GM23338 (cell line): ENCODE measurements around the gene TARP.

Experiments used
- CTCF ChIP-seq, 2 experiments: fragments of 200-600 bp in 1 of 2; sonication (generic) in 1 of 2; conservative IDR thresholded peaks; 2 replicates each; pipeline versions ENCODE4 v1.5.1 to v1.6.1; 2016 to 2017; ENCODE audit warnings: antibody characterized with exemption in 2 of 2, low read depth in 2 of 2, mild to moderate bottlenecking in 2 of 2, moderate library complexity in 1 of 2
- EZH2 ChIP-seq: fragments of 200-600 bp; sonication (generic); IDR thresholded peaks from one replicate; pipeline ENCODE4 v1.8.0; 2017; ENCODE audit warnings: antibody characterized with exemption, mild to moderate bottlenecking, low read depth; ENCODE audit not compliant: unreplicated experiment
- POLR2AphosphoS5 ChIP-seq: IDR thresholded peaks from 2 replicates; pipeline ENCODE4 v1.6.1; 2016; ENCODE audit warnings: antibody characterized with exemption, low read depth
- ZNF114 ChIP-seq: fragments of 250-450 bp; sonication (Bioruptor Pico); IDR thresholded peaks from 2 replicates; pipeline ENCODE4 v1.5.0; 2020; ENCODE audit warnings: mild to moderate bottlenecking, moderate library complexity
- ZNF331 ChIP-seq: fragments of 250-450 bp; sonication (Bioruptor Pico); IDR thresholded peaks from 2 replicates; pipeline ENCODE4 v1.5.0; 2020; ENCODE audit warnings: low read depth, mild to moderate bottlenecking, moderate library complexity
- TF ChIP-seq, protein P1 (sequence below): IDR thresholded peaks from one replicate; pipeline ENCODE4 v1.6.1; 2018; ENCODE audit warnings: antibody characterized with exemption; ENCODE audit not compliant: unreplicated experiment

- TF ChIP-seq CTCF (conservative IDR thresholded peaks at IDR 0.05; ENCODE audit: low read depth in 2 of 2) (peak; percentile 66 to 92), ZNF331 (CRISPR knock-in tag) (no peak), POLR2AphosphoS5 (no peak), EZH2 (no peak), ZNF114 (CRISPR knock-in tag) (no peak)
- TF ChIP-seq, protein P1, sequence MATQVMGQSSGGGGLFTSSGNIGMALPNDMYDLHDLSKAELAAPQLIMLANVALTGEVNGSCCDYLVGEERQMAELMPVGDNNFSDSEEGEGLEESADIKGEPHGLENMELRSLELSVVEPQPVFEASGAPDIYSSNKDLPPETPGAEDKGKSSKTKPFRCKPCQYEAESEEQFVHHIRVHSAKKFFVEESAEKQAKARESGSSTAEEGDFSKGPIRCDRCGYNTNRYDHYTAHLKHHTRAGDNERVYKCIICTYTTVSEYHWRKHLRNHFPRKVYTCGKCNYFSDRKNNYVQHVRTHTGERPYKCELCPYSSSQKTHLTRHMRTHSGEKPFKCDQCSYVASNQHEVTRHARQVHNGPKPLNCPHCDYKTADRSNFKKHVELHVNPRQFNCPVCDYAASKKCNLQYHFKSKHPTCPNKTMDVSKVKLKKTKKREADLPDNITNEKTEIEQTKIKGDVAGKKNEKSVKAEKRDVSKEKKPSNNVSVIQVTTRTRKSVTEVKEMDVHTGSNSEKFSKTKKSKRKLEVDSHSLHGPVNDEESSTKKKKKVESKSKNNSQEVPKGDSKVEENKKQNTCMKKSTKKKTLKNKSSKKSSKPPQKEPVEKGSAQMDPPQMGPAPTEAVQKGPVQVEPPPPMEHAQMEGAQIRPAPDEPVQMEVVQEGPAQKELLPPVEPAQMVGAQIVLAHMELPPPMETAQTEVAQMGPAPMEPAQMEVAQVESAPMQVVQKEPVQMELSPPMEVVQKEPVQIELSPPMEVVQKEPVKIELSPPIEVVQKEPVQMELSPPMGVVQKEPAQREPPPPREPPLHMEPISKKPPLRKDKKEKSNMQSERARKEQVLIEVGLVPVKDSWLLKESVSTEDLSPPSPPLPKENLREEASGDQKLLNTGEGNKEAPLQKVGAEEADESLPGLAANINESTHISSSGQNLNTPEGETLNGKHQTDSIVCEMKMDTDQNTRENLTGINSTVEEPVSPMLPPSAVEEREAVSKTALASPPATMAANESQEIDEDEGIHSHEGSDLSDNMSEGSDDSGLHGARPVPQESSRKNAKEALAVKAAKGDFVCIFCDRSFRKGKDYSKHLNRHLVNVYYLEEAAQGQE = no peak
Observed at GRCh38 chr7:38318803-38319416, 45.5 kb upstream of the TARP start.
